Mucosa of rectum (tissue), 2 donors: ENCODE results near the gene GPR132.

Experiments used
- H3K27ac ChIP-seq, 2 donors: one replicate each; pipeline ENCODE4 v1.7.0; 2013; ENCODE audit warnings: inconsistent platforms in 2 of 2, low read depth in 2 of 2, low read length in 2 of 2
- H3K27me3 ChIP-seq, 2 donors: one replicate each; pipeline ENCODE4 v1.7.0; 2013; ENCODE audit warnings: low read length in 2 of 2; ENCODE audit not compliant: control insufficient read depth in 2 of 2, insufficient read depth in 2 of 2
- H3K36me3 ChIP-seq, 2 donors: one replicate each; pipeline ENCODE4 v1.7.0; 2013; ENCODE audit warnings: low read length in 2 of 2; ENCODE audit not compliant: control insufficient read depth in 2 of 2, insufficient read depth in 2 of 2
- H3K4me1 ChIP-seq, 2 donors: one replicate each; pipeline ENCODE4 v1.7.0; 2013; ENCODE audit warnings: low read length in 2 of 2, mild to moderate bottlenecking in 1 of 2; ENCODE audit not compliant: control insufficient read depth in 2 of 2, insufficient read depth in 2 of 2
- H3K4me3 ChIP-seq, 2 donors: one replicate each; pipeline ENCODE4 v1.7.0; 2013; ENCODE audit warnings: low read length in 2 of 2
- H3K9ac ChIP-seq, 2 donors: one replicate each; pipeline ENCODE4 v1.7.0; 2013; ENCODE audit warnings: low read length in 2 of 2, low read depth in 1 of 2, mild to moderate bottlenecking in 1 of 2
- H3K9me3 ChIP-seq, 2 donors: one replicate each; pipeline ENCODE4 v1.7.0; 2013; ENCODE audit warnings: low read length in 2 of 2; ENCODE audit not compliant: control insufficient read depth in 2 of 2
- donor health status: healthy.
- donor health status: Normal muscosa, but diverticular disease.

The GPR132 gene

GRCh38 chr14:105091517-105092170 is 26.4 kb upstream of the GPR132 start:
- peaks cover 2 to 11% of the 10 kb centered on the region in 2 donors for H3K27me3 ChIP-seq
- H3K9me3 ChIP-seq: no peaks in the 10 kb centered on the region
- peak overlapping the region; percentile 91 to 96 for H3K27ac ChIP-seq
- H3K36me3 ChIP-seq: no peaks in the 10 kb centered on the region
- H3K4me1 ChIP-seq: peaks cover 45 to 59% of the 10 kb centered on the region in 2 donors
- H3K9ac ChIP-seq: peak overlapping the region; percentile 52 to 69
- H3K4me3 ChIP-seq: peak overlapping the region; percentile 37 to 78

- Histone ChIP-seq H3K4me3 (peak overlapping the region in 1 of 2 donors; percentile 11), H3K27ac (peak overlapping the region; percentile 91 to 96), H3K27me3 (peaks cover 2 to 11% of the 10 kb centered on the region in 2 donors), H3K9ac (peak overlapping the region; percentile 6 to 69), H3K9me3 (no peaks in the 10 kb centered on the region), H3K4me1 (peaks cover 48 to 59% of the 10 kb centered on the region in 2 donors), H3K36me3 (no peaks in the 10 kb centered on the region)
Observed at GRCh38 chr14:105091054-105091516, 25.9 kb upstream of the GPR132 start.

DNA sequence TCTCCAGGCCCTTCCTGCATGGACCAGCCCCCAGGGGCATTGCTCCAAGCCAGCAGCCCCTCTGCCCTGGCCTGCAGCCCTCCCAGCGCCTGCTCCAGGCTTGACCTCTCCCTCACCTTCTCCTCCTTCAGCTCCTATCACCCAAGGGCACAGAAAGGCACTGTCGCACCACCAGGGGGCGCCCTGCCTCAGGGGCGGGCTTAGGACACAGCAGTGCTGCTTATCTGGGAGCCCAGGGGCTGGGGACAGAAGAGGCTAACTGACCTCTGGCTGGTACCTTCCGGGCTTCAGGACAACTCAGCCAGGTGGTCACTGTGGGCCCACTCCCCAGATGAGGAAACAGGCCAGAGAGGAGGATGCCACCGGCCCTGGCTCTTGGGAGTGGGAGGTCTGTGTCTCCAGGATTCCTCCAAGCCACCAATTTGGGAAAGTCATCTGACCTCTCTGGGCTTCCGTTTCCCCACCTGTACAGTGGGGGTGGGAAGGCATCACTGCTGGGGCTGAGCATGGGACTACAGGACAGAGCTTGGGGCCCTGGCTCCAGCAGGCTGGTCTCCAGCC is 25.3 kb upstream of the GPR132 start:
- H3K27ac ChIP-seq: peak overlapping the region; percentile 91 to 96
- H3K27me3 ChIP-seq: peaks cover 6 to 11% of the 10 kb centered on the region in 2 donors
- H3K36me3 ChIP-seq: no peaks in the 10 kb centered on the region
- H3K9me3 ChIP-seq: no peaks in the 10 kb centered on the region
- H3K4me1 ChIP-seq: peaks cover 48 to 59% of the 10 kb centered on the region in 2 donors
- H3K9ac ChIP-seq: peak overlapping the region; percentile 24 to 28
- H3K4me3 ChIP-seq: no peak overlapping the region

DNA sequence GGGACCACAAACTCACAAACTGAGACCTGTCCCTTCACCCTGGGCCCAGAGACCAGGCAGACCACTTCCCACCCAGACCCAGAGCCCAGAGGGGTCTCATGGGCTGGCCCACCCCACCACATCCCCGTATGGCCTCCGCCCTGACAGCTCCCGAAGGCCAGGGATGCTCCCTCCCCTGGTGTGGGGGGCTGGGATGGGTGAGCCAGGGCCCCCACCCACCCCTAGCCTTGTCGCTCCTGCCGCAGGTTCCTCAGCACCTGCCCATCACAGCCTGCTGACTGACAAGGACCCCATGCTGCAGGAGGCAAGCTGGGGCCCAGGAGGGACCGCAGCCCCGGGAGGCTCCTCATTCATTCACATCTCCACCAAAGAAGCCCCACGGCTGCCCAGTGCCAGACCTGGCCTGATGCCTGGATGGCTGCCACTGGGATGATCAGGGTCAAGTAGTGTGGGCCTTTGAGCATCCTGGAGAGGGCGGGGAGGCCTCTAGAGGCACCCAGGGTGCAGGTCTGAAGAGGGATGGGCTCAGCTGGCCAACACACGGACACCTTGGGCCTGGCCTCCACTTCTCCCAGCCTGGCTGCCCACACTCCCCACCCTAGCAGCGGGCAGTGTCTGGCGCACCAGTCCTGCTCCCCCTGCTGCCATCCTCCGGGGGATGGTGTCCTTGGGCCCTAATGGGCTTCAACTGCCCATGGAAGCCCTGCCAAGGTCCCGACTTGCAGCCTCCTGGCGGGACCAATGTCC is 24.7 kb upstream of the GPR132 start:
- Histone ChIP-seq H3K4me1 (peaks cover 48 to 59% of the 10 kb centered on the region in 2 donors), H3K9ac (peak overlapping the region; percentile 24 to 28), H3K27ac (no peak overlapping the region), H3K36me3 (no peaks in the 10 kb centered on the region), H3K4me3 (no peak overlapping the region), H3K27me3 (peaks cover 9 to 11% of the 10 kb centered on the region in 2 donors), H3K9me3 (no peaks in the 10 kb centered on the region)

DNA sequence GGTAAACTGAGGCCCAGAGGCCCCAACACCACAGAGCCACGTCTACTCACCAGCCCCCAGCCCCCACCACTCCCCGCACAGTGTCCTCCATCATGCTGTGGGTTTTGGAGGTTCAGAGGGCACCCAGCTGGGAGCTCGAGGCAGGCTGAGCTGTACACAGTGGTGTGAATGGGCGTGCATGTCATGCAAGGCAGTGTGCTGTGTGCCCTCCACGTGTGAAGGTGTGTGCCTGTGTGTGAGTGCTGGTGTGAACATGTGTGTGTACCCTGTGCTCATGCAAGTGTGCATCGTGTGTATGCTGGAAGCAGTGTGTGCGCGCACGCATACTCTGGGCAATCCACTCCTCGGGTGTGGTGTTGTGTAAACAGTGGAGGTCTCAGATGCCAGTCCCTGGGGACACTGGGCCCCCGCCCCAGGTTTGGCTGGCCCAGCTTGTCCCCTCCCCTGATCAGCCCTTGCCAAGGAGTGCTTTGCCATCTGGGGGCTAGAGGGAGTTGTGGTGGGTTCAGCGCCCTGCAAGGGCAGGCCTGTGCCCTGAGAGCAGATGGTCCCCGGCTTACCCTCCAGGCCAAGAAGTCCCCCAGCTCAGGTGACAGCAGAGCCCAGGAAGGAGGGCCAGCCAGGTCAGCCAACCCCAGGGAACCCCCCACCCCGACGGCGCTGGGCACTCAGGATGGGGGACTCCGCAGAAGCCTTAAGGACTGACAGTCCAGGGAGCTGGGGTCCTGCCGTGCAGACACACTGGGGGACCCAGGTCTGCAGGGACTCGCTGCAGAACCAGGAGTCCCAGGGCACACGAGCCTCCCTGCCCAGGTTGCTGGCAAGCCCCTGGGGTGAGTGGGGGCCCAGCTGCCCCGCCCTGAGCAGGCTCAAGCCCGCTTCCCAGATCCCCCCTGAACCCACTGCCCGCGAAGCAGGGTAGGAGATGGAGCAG is 23.8 kb upstream of the GPR132 start:
- H3K4me1 ChIP-seq: peaks cover 43 to 54% of the 10 kb centered on the region in 2 donors
- H3K9me3 ChIP-seq: no peaks in the 10 kb centered on the region
- no peak overlapping the region for H3K4me3 ChIP-seq
- H3K27me3 ChIP-seq: peaks cover 9 to 11% of the 10 kb centered on the region in 2 donors
- no peak overlapping the region for H3K9ac ChIP-seq
- H3K27ac ChIP-seq: no peak overlapping the region
- no peaks in the 10 kb centered on the region for H3K36me3 ChIP-seq

DNA sequence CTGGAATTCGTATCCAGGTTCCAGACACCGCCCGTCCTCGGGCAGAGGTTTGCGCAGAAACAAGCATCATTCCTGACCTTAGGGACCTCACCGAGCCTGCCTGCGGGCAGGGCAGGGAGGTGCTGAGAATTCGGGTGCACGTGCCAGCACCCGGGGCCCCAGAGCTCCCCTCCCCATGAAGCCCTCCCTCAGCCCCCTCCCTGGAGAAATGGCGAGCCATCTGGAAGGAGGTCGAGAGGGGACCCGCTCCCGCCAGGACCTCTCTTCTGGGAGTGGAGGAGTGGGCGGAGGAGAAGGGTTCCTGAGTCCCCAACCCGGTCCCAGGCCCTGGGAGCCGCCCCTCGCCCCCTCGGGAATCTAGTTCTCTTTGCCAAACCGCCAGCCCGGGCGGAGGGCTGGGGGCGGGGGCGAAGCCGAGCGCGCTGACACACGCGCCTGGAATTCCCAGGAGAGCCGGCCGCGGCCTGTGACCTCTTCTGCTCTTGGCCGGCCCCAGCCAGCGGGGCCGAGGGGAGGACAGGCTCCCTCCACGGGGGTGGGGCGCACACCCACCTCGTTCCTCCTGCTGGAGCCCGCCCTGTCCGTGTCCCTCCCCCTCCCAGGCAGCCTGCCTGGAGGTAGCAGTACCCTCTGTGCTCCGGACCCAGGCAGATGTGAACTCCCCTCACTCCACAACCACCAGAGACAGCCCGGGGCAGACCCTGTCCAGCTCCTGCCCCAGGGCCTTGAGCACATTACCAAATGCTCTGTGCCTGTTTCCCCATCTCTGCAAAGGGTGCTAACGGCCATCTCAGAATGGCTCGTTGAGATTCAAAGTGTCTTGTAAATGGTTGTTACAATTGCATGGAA is 23.0 kb upstream of the GPR132 start:
- peaks cover 9 to 11% of the 10 kb centered on the region in 2 donors for H3K27me3 ChIP-seq
- H3K36me3 ChIP-seq: no peaks in the 10 kb centered on the region
- H3K9ac ChIP-seq: no peak overlapping the region
- H3K4me1 ChIP-seq: peaks cover 40 to 48% of the 10 kb centered on the region in 2 donors
- no peak overlapping the region for H3K27ac ChIP-seq
- H3K4me3 ChIP-seq: peak overlapping the region in 1 of 2 donors; percentile 26
- no peaks in the 10 kb centered on the region for H3K9me3 ChIP-seq

DNA sequence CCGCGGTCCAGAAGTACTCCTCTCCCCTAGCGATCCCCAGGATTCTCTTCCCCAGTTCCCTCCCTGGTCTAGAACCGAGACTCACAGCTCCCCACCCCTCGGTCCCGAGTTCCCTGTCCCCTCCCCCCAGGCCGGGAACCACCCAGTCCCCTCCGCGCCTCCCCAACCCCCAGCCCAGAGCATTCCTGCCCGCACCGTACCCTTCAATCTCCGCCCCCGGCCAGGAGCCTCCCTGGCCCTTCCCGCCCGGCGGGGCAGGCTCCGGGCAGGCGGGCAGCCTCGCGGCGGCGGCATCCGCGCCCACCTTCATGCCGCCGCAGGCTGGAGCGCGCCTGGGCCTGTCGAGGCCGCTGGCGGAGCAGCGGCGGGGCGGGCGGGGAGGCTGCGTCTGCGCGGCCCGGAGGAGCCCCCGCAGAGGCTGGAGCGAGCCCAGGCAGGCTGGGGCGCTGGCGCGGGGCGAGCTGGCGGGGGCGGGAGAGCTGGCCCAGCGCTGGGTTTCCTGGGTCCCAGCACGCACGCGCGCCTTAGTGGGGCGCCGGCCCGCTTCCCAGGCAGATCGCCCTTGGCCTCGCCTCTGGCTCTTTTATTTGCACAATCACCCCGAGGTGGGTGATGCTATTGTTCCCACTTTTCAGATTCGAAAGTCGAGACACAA is 22.2 kb upstream of the GPR132 start:
- H3K4me3 ChIP-seq: peak overlapping the region; percentile 50 to 55
- no peak overlapping the region for H3K27ac ChIP-seq
- H3K9ac ChIP-seq: peak overlapping the region in 1 of 2 donors; percentile 36
- H3K4me1 ChIP-seq: peaks cover 34 to 42% of the 10 kb centered on the region in 2 donors
- peaks cover 9 to 11% of the 10 kb centered on the region in 2 donors for H3K27me3 ChIP-seq
- H3K9me3 ChIP-seq: no peaks in the 10 kb centered on the region
- H3K36me3 ChIP-seq: no peaks in the 10 kb centered on the region

DNA sequence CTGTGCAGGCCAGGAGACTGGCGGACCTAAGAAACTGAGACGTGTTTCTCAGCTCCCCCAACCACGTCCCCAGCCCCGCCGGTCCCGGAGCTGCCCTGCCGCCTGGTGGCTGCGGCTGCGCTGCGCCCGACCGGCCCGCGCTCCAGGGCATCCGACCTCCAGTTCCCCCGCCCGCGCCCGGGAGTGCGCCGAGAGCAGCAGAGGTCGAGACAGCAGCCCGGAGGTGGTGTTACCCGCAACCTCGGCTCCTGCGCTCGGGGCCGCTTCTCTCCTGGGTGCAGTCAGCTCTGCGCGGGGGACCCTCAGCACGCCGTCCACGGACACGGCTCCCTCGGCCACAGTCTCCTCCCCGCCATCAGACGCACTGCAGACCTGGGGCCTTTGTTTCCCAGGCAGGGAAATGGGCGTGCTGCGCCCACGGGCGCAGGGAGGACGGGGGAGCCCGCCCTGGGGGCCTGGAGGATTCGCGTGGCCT is 21.6 kb upstream of the GPR132 start:
- H3K9me3 ChIP-seq: no peaks in the 10 kb centered on the region
- peaks cover 29 to 36% of the 10 kb centered on the region in 2 donors for H3K4me1 ChIP-seq
- H3K27me3 ChIP-seq: peaks cover 9 to 11% of the 10 kb centered on the region in 2 donors
- peak overlapping the region in 1 of 2 donors; percentile 16 for H3K9ac ChIP-seq
- H3K4me3 ChIP-seq: peak overlapping the region; percentile 50 to 55
- H3K27ac ChIP-seq: no peak overlapping the region
- no peaks in the 10 kb centered on the region for H3K36me3 ChIP-seq
